Stimulated activated CD4-positive, alpha-beta T cell treated with anti-CD3 and anti-CD28 coated beads, Interleukin-15, amount 100 ng/mL, for 24 hours (primary cell): ENCODE results near the gene RNF157.
"Not testable (repeated sequence)": the region's sequence is repeated elsewhere in the genome, so short reads cannot be mapped to it uniquely, and the experiment has no call there.

Experiments used
- DNase-seq: peaks from one replicate; pipeline ENCODE4 v3.0.0-alpha.2; 2020

The RNF157 gene

DNA sequence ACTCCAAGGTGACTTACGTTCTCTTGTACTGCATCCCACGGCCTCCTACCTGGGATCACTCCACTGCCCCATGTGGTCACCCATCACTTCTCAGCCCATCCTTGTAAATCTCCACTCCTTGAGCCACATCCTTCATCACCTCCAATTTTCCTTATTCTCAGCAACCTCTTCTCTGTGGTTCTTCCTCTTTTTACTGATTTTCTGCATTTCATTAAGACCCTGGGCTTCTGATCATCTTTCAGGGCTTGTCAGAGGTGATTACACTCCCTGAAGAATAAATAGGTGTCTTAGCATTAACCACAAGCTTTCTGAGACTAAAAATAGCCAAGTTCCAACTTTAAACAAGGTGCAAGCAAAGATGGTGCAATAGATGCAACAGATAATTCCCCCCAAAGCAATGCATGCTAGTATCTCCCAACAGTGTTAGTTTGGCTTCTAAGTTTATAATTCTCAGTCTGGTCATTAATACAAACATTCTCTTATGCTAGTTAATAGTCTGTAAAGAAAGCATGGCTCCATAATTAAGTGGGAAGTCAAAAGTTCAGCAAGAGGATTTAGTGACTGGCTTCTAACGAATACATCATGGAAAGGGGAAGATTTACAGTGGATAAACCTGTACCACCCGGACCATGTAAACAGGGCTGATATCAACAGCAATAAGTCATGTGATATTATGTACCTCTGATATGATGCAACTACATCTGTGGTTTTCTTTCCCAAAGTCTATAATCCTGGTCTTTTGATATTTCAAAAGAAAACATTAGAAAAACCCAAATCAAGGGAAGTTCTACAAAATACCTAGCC lies 51.9 kb downstream of the RNF157 start:
- DNase-seq: no peak

DNA sequence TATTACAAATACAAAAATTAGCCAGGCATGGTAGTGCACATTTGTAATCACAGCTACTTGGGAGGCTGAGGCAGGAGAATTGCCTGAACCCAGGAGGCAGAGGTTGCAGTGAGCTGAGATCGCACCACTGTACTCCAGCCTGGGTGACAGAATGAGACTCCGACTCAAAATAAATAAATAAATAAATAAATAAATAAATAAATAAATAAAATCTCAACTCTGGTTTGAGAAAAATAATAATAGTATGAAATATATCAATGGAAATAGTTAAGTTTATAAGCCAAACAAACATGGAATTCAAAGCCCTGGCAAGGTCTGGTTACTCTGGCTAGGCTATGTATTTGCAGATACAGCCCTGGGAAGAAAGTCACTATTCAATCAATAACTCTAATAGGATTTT lies 53.5 kb downstream of the RNF157 start:
- not testable (repeated sequence) for DNase-seq

GRCh38 chr17:76184290-76184689 lies 56.0 kb downstream of the RNF157 start:
- no peak for DNase-seq

- peak; percentile 96 for DNase-seq
Measured at GRCh38 chr17:76182016-76182764, 58.1 kb downstream of the RNF157 start.

- DNase-seq: peak; percentile 47
Measured at GRCh38 chr17:76179496-76180467, 60.5 kb downstream of the RNF157 start.

GRCh38 chr17:76178124-76178523 lies 62.2 kb downstream of the RNF157 start:
- no peak for DNase-seq

DNA sequence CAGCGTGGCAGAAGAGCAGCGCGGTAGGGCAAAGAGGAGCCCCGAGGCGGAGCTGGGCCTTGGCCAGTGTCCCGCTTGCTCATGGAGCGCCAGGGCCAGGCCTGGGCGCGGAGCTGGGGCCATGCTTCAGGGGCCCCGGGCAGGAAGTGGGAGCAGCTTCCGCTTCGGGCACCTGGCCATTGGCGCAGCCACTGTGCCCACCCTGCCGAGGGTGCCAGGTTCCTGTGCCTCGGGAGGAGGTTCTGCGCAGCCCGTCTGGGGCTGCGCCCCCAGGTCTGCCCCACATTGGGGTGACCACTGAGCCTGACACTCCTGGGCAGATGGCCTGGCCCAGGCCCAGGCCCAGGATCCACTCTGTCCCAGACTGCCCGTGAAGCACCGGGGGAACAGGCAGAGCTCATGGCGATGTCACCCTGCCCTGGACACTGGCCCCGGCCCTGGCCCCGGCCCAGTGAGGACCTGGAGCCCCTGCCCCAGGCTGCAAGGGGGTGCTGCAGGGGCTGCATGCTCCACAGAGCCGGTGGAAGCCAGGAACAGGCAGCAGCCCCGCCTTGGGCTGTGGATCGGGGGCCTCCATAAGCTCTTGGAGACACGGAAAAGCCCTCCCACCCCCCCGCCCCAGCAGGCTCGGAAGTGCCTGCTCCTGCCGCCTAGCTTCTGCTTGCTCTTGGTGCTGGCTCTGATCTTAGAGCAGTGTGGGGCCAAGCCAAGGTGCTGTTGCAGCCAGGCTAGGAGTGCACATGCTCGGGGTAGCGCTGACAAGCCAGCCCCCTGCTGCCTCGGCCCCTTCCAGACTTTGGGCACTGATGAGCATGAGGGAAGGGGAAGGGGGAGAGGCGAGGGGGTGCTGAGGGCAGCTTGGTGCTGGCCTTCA lies 63.4 kb downstream of the RNF157 start:
- DNase-seq: no peak

DNA sequence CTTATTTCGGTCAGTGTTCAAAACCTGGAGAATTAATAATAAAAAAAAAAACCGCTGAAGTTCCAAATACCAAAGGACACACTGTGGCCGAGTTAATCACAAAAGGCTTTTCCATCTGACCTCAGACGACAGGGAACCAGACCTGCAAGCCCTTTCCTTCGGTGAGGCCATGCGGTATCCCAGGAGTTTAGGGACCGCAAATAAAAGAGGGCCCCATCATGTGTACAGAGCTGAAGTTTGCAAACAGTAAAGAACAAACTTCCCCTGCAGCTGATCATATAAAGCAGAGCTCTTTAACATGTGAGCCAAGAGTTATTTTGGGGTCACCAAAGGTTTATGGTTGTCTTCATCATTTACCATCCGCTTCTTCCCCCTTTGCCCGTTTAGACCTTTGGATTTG lies 66.3 kb downstream of the RNF157 start:
- DNase-seq: no peak

- no peak for DNase-seq
Measured at GRCh38 chr17:76173474-76173873, 66.8 kb downstream of the RNF157 start.

GRCh38 chr17:76171706-76172105 lies 68.6 kb downstream of the RNF157 start:
- no peak for DNase-seq

- DNase-seq: no peak
Measured at GRCh38 chr17:76170114-76170513, 70.2 kb downstream of the RNF157 start.

DNA sequence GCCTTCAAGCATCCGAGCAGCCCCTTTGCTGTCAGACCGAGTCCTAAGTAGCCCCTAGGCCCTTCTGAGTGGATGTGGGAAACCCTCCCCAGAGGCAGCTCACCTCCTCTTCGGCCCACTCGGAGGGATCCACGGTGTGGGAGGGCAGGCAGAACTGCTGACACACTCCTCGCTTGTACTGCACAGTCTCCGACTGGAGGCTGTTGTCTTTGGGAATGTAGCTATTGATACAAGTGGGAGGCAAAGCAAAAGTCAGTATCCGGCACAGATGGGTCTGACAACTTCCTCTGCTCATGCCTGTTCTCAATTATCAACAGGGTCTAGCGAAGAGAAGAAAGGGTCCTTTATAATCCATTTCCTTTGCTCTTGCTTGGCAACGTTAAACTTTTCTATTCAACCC lies 73.4 kb downstream of the RNF157 start:
- DNase-seq: no peak

GRCh38 chr17:76166168-76166567 lies 74.1 kb downstream of the RNF157 start:
- peak; percentile 30 for DNase-seq

DNA sequence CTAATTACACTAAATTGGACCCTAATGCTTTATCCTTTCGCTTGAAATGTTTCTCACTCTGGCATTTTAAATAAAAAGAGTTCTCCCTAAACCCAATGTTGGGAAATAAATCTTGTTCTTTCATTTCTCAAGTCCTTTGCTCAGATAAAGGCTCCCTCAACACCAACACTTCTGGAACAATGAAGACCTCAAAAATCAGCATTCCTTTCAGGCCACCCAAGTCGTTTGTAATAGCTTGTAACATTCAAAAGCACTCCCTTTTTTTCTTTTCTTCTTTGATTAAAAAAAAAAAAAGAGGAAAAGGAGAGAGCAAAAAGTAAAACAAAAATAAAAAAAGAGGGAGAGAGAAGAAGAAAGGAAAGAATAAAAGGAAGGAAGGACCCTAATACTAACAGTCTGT lies 76.0 kb downstream of the RNF157 start:
- no peak for DNase-seq

- DNase-seq: no peak
Measured at GRCh38 chr17:76163919-76164318, 76.4 kb downstream of the RNF157 start.

GRCh38 chr17:76161619-76162266 lies 78.5 kb downstream of the RNF157 start:
- no peak for DNase-seq

DNA sequence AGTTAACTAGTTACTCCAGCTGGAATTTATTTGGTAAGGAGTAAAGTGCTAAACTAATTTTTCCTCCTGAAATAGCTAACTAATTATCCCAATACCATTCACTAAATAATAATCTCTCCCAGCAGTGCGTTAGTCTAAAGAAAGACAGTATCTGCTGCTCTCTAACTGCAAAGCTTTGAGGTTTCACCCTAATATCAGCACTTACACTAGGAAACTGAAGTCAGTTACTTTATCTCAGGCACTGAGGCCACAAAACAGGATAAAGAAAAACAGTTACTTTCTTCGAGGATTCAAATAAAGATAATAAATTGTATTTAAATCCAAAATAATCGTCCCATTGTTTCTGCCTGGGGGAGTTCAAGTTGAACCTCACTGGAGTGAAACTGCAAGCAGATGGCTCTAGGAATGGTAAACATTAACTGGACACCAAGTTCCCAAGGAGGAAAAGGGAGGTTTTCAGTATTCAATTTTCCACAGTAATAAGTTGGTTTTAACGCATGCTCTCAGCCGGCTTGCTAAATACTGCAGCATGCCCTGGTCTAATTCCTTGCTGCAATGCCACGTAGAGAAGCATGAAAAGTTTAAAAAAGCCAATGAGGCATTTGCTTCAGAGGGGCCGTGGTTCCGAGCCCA lies 79.3 kb downstream of the RNF157 start:
- no peak for DNase-seq

GRCh38 chr17:76159157-76159556 lies 81.1 kb downstream of the RNF157 start:
- DNase-seq: no peak

GRCh38 chr17:76157759-76158158 lies 82.5 kb downstream of the RNF157 start:
- DNase-seq: no peak

DNA sequence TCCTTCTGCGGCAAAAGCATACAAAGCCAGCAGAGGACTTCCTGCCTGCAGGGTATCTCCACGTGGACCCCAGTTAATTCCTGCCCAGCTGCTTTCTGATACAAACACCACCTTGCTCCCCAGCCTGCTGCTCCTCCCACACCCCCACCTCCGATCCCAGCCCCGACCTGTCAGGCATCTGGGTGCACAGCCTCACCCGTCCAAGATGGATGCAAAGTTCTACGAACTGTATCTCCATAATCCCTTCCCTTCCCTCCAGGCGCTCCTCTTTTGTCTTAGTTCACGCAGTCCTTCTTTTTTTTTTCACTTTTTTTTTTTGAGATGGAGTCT lies 83.7 kb downstream of the RNF157 start:
- DNase-seq: no peak

- DNase-seq: no peak
Measured at GRCh38 chr17:76155988-76156661, 84.2 kb downstream of the RNF157 start.
